Measurements from ENCODE around the gene BFSP2.

- TF ChIP-seq CTCF (IDR thresholded peaks at IDR 0.05; ENCODE audit: low read depth, low read length) = no peak
- no peak for TF ChIP-seq EZH2phosphoT487 (IDR thresholded peaks at IDR 0.05; ENCODE audit: low read depth)
Measured at GRCh38 chr3:133424937-133425869, 25.3 kb downstream of the BFSP2 start.

All from OCI-LY3 (cell line).